Colonic mucosa (tissue), 4 donors: Measurements from ENCODE around the gene ZFHX3. TPM values are rescaled to one million over a fixed set of nuclear protein-coding genes. Genes with fewer than 3 reads are reported as not detected.

Experiments
- DNase-seq: peaks from one replicate; pipeline ENCODE4 v3.0.0-alpha.2; 2020
- H3K27ac ChIP-seq: fragments of 200-600 bp; one replicate; pipeline ENCODE4 v1.8.0; 2021
- H3K27me3 ChIP-seq: fragments of 200-600 bp; one replicate; pipeline ENCODE4 v1.8.0; 2021
- H3K36me3 ChIP-seq: fragments of 200-600 bp; one replicate; pipeline ENCODE4 v1.8.0; 2021
- H3K4me1 ChIP-seq: fragments of 200-600 bp; one replicate; pipeline ENCODE4 v1.8.0; 2021; ENCODE audit warnings: mild to moderate bottlenecking
- H3K4me3 ChIP-seq: fragments of 200-600 bp; one replicate; pipeline ENCODE4 v1.8.0; 2021
- H3K9ac ChIP-seq, 2 donors: one replicate each; pipeline ENCODE4 v1.7.0; 2013; ENCODE audit warnings: control low read depth in 2 of 2, low read depth in 2 of 2, low read length in 2 of 2
- H3K9me3 ChIP-seq: fragments of 200-600 bp; one replicate; pipeline ENCODE4 v1.8.0; 2021
- CTCF ChIP-seq: fragments of 200-600 bp; IDR thresholded peaks from one replicate; pipeline ENCODE4 v1.8.0; 2022; ENCODE audit warnings: antibody characterized with exemption, mild to moderate bottlenecking
- intact Hi-C: fragments of 100-400 bp; cut with DNase I; formaldehyde crosslinking; loops from one replicate; pipeline ENCODE4 v1.14.1; 2022
- total RNA-seq, 2 donors: library from RNA; stranded (reverse); fragmentation: NEBNext Ultra II Directional in 1 of 2; extraction: Animal tissue kit (Norgen Biotek cat#: 25700) in 1 of 2; gene quantifications; one replicate each; pipeline ENCODE4 v1.2.1, GENCODE V29; 2021
- donor health status: healthy.
- donor health status: DM: no; HTN: no; CAD: no.
- donor health status: DM: no; HTN: no; CAD: no.

The ZFHX3 gene
- total RNA-seq, 2 donors from 2014 or later, result 10.5 to 12.8 TPM

DNA sequence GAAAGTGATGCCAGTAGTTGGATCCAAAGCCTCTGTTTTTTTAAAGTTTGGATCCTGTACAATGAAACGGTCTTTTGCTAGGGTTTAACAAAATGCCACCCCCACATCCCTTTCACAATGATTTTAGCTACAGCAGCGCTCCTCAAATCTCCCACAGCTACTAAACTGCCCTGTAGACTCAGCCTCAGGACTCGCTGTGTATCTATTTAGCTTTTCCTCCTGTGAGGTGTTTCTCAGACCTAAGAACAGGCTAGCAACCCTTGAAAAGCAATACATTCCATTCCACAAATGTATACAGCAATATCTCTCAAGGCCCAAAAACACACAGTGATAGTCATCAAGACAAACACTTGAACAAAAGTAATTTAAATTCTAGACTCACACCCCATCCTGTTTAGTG, 206.4 kb downstream of the ZFHX3 start:
- Histone ChIP-seq H3K27ac (no peak overlapping the region), H3K27me3 (no peaks in the 10 kb centered on the region)
- intact Hi-C loops, result no loop called here

GRCh38 chr16:72840631-72841381, 207.1 kb downstream of the ZFHX3 start:
- H3K36me3 ChIP-seq, result no peaks in the 10 kb centered on the region
- no peak overlapping the region for H3K9ac ChIP-seq
- no peak for DNase-seq
- intact Hi-C loops, result no loop called here
- H3K9me3 ChIP-seq, result no peaks in the 10 kb centered on the region
- H3K27me3 ChIP-seq, result no peaks in the 10 kb centered on the region
- H3K4me1 ChIP-seq, result no peaks in the 10 kb centered on the region
- H3K27ac ChIP-seq, result no peak overlapping the region
- TF ChIP-seq CTCF, result no peak
- H3K4me3 ChIP-seq, result no peak overlapping the region

More for the DNA sequence above, 206.4 kb downstream of the ZFHX3 start:
- Histone ChIP-seq H3K9ac (no peak overlapping the region), H3K9me3 (no peaks in the 10 kb centered on the region), H3K4me1 (no peaks in the 10 kb centered on the region), H3K36me3 (no peaks in the 10 kb centered on the region), H3K4me3 (no peak overlapping the region)
- no peak for DNase-seq
- TF ChIP-seq CTCF, result no peak

GRCh38 chr16:72838951-72839350, 209.0 kb downstream of the ZFHX3 start:
- no peak for DNase-seq
- Histone ChIP-seq H3K36me3 (no peaks in the 10 kb centered on the region), H3K27me3 (no peaks in the 10 kb centered on the region), H3K9me3 (no peaks in the 10 kb centered on the region), H3K4me3 (no peak overlapping the region), H3K27ac (no peak overlapping the region), H3K9ac (no peak overlapping the region), H3K4me1 (no peaks in the 10 kb centered on the region)
- no peak for TF ChIP-seq CTCF
- intact Hi-C loops, result loop anchor here (10.0 kb wide), 1 partner anchor 206 kb away; the partner anchor contains the start of gene ZFHX3

GRCh38 chr16:72838586-72838910, 209.4 kb downstream of the ZFHX3 start:
- Histone ChIP-seq H3K4me1 (no peaks in the 10 kb centered on the region), H3K27me3 (no peaks in the 10 kb centered on the region), H3K27ac (no peak overlapping the region), H3K9ac (no peak overlapping the region), H3K4me3 (no peak overlapping the region), H3K9me3 (no peaks in the 10 kb centered on the region), H3K36me3 (no peaks in the 10 kb centered on the region)
- intact Hi-C loops, result loop anchor here (10.0 kb wide), 1 partner anchor 206 kb away; the partner anchor contains the start of gene ZFHX3
- DNase-seq, result no peak
- TF ChIP-seq CTCF, result no peak

DNA sequence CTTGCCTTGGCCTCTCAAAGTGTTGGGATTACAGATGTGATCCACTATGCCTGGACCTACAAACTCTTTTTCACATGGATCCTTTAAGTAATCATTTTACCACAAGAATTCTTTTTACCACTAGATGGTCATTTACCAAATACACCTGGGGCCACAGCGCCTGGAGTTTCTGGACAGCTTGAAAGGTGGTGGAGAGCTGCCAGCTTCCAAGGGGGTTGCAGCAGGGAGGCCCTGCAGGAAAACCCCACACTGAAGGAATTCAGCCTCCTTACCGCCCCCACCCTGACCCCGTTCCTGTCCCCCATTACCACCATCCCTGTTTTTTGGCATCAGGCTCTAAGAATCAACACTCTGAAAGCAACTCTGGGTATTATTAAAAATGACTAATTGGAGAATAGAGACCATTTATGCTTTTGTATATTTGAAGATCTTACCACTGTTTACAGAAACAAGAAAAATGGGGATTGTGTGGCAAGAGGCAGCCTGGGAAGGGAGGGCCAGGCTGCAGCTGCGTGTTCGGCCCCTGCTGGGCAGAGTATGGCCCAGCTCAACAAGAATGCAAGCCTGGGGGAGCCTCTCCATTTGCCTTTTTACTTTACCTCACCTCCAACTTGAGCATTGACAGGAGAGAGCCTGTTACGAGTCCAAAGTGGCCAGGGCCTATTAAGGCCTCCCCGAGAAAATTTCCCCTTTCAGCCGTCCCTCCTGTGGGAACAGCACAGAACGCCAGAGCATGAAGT, 209.9 kb downstream of the ZFHX3 start:
- H3K4me3 ChIP-seq, result no peak overlapping the region
- H3K9ac ChIP-seq, result no peak overlapping the region
- no peaks in the 10 kb centered on the region for H3K4me1 ChIP-seq
- no peak for TF ChIP-seq CTCF
- DNase-seq, result no peak
- no peaks in the 10 kb centered on the region for H3K27me3 ChIP-seq
- intact Hi-C loops, result loop anchor here (10.0 kb wide), 1 partner anchor 207 kb away; the partner anchor contains the start of gene ZFHX3
- H3K36me3 ChIP-seq, result no peaks in the 10 kb centered on the region
- H3K27ac ChIP-seq, result no peak overlapping the region
- H3K9me3 ChIP-seq, result no peaks in the 10 kb centered on the region
